Smooth muscle cell (in vitro differentiated cells): Measurements from ENCODE around the gene JADE2. TPM values are rescaled to one million over a fixed set of nuclear protein-coding genes. Genes with fewer than 3 reads are reported as not detected.
A peak's percentile ranks its signal among the peaks of the same experiment; 100 is the strongest.

Source experiments
- DNase-seq: peaks from one replicate; lab custom pipeline; 2025; ENCODE audit not compliant: unreplicated experiment; lab: John Stamatoyannopoulos, UW
- H2AFZ ChIP-seq: fragments of 200-600 bp; sonication (generic); 2 replicates; pipeline ENCODE4 v1.6.0; 2016; ENCODE audit warnings: antibody characterized with exemption, low read depth, mild to moderate bottlenecking
- H3F3A ChIP-seq: fragments of 200-600 bp; sonication (generic); 2 replicates; pipeline ENCODE4 v1.6.0; 2017; ENCODE audit warnings: antibody characterized with exemption, low read depth
- H3K27ac ChIP-seq: fragments of 200-600 bp; sonication (generic); 2 replicates; pipeline ENCODE4 v1.5.1; 2016; ENCODE audit warnings: low read depth, mild to moderate bottlenecking
- H3K27me3 ChIP-seq: fragments of 200-600 bp; sonication (generic); 2 replicates; pipeline ENCODE4 v1.6.1; 2016; ENCODE audit warnings: low read depth, mild to moderate bottlenecking
- H3K36me3 ChIP-seq: fragments of 200-600 bp; sonication (generic); 2 replicates; pipeline ENCODE4 v1.5.1; 2016; ENCODE audit warnings: low read depth
- H3K4me1 ChIP-seq: fragments of 200-600 bp; sonication (generic); 2 replicates; pipeline ENCODE4 v1.5.1; 2016; ENCODE audit warnings: low read depth
- H3K4me2 ChIP-seq: fragments of 200-600 bp; sonication (generic); 2 replicates; pipeline ENCODE4 v1.6.0; 2016; ENCODE audit warnings: mild to moderate bottlenecking
- H3K4me3 ChIP-seq: fragments of 200-600 bp; sonication (generic); 2 replicates; pipeline ENCODE4 v1.5.1; 2016; ENCODE audit warnings: mild to moderate bottlenecking
- H3K79me2 ChIP-seq: fragments of 200-600 bp; sonication (generic); 2 replicates; pipeline ENCODE4 v1.6.0; 2016; ENCODE audit warnings: low read depth, mild to moderate bottlenecking
- H3K9ac ChIP-seq: fragments of 200-600 bp; sonication (generic); 2 replicates; pipeline ENCODE4 v1.6.0; 2016; ENCODE audit warnings: low read depth
- H3K9me3 ChIP-seq: fragments of 200-600 bp; sonication (generic); replicated peaks from 2 replicates; pipeline ENCODE4 v1.5.1; 2016; ENCODE audit warnings: low read depth
- H4K20me1 ChIP-seq: fragments of 200-600 bp; sonication (generic); 2 replicates; pipeline ENCODE4 v1.6.0; 2016; ENCODE audit warnings: low read depth
- WGBS: methylation state at CpG from one replicate; pipeline ENCODE4 v1.1.7; 2016; ENCODE audit warnings: low lambda C conversion rate; 5-methylcytosine and 5-hydroxymethylcytosine counted together
- polyA plus RNA-seq: library from polyadenylated mRNA; unstranded; fragments of >200 nt; fragmentation: Nextera tagmentation; extraction: Ambion mirVana; gene quantifications from 2 replicates; pipeline ENCODE4 v1.2.1, GENCODE V29; 2016
- total RNA-seq: library from RNA; depleted of rRNA; stranded (reverse); fragments of >200 nt; gene quantifications from 2 replicates; pipeline ENCODE4 v1.2.3, GENCODE V29; 2014
- TF ChIP-seq, protein P1 (sequence below): fragments of 200-600 bp; sonication (generic); IDR thresholded peaks from 2 replicates; pipeline ENCODE4 v1.5.1; 2017; ENCODE audit warnings: borderline replicate concordance, mild to moderate bottlenecking, antibody characterized with exemption; ENCODE audit not compliant: insufficient read depth, poor library complexity, severe bottlenecking

JADE2 gene
- total and polyA plus RNA-seq, 2 experiments from 2014 or later, result 4.3 to 18.0 TPM

DNA sequence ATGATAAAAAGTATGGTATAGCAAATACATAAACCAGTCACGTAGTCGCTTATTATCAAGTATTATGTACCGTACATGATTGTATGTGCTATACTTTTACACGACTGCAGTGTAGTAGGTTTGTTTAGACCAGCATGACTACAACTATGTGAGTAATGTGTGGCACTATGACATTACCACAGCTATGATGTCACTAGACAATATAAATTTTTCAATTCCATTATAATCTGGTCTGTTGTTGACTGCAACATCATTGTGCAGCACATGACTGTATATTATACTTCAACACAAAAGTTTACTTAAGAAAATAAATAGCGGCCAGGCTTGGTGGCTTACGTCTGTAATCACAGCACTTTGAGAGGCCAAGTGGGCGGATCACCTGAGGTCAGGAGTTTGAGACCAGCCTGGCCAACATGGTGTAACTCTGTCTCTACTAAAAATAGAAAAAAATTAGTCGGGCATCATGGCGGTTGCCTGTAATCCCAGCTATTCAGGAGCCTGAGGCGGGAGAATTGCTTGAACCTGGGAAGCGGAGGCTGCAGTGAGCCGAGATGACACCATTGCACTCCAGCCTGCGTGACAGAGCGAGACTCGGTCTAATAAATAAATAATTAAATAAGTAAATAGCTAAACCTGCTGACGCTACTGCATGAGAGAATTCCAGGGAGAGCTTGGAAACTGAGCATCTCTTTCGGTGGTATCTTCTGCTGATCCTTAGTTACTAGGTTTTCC, 24.6 kb upstream of the JADE2 start:
- Histone ChIP-seq H3K4me1 (peaks cover 5% of the 10 kb centered on the region), H4K20me1 (no peaks in the 10 kb centered on the region), H2AFZ (no peak overlapping the region), H3K36me3 (no peaks in the 10 kb centered on the region), H3K4me3 (no peak overlapping the region), H3K9me3 (no peaks in the 10 kb centered on the region), H3K9ac (no peak overlapping the region), H3K27me3 (no peaks in the 10 kb centered on the region), H3K79me2 (no peaks in the 10 kb centered on the region), H3F3A (peaks cover 11% of the 10 kb centered on the region), H3K27ac (no peak overlapping the region), H3K4me2 (no peak overlapping the region)
- 90% methylated on average over 17 of the region's 17 CpGs for WGBS
- TF ChIP-seq, protein P1, sequence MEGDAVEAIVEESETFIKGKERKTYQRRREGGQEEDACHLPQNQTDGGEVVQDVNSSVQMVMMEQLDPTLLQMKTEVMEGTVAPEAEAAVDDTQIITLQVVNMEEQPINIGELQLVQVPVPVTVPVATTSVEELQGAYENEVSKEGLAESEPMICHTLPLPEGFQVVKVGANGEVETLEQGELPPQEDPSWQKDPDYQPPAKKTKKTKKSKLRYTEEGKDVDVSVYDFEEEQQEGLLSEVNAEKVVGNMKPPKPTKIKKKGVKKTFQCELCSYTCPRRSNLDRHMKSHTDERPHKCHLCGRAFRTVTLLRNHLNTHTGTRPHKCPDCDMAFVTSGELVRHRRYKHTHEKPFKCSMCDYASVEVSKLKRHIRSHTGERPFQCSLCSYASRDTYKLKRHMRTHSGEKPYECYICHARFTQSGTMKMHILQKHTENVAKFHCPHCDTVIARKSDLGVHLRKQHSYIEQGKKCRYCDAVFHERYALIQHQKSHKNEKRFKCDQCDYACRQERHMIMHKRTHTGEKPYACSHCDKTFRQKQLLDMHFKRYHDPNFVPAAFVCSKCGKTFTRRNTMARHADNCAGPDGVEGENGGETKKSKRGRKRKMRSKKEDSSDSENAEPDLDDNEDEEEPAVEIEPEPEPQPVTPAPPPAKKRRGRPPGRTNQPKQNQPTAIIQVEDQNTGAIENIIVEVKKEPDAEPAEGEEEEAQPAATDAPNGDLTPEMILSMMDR, result no peak
- DNase-seq, result no peak

DNA sequence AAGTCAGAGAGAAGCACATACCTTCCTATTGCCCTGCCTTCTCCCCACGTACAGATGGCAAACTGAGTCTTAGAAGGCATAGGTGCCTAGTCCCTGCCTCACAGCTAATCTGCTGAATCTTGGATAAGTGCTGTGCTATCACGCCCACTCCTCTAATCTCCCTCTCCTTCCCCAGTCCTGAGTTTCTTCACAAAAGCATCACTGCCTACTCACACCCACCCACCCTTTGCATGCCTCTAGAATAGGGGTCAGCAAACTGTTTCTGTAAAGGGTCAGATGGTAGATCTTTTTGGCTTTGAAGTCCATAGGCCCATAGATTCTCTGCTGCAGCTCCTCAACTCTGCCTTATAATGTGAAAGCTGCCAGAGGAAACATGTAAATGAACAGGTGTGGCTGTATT, 23.2 kb upstream of the JADE2 start:
- Histone ChIP-seq H3K27me3 (no peaks in the 10 kb centered on the region), H4K20me1 (no peaks in the 10 kb centered on the region), H3F3A (peaks cover 11% of the 10 kb centered on the region), H2AFZ (no peak overlapping the region), H3K36me3 (no peaks in the 10 kb centered on the region), H3K4me1 (peaks cover 5% of the 10 kb centered on the region), H3K9ac (no peak overlapping the region), H3K27ac (no peak overlapping the region), H3K9me3 (no peaks in the 10 kb centered on the region), H3K79me2 (no peaks in the 10 kb centered on the region), H3K4me3 (no peak overlapping the region), H3K4me2 (no peak overlapping the region)
- no peak for DNase-seq
- WGBS, result 92% methylated on average over 2 of the region's 2 CpGs
- TF ChIP-seq, protein P1, result no peak

DNA sequence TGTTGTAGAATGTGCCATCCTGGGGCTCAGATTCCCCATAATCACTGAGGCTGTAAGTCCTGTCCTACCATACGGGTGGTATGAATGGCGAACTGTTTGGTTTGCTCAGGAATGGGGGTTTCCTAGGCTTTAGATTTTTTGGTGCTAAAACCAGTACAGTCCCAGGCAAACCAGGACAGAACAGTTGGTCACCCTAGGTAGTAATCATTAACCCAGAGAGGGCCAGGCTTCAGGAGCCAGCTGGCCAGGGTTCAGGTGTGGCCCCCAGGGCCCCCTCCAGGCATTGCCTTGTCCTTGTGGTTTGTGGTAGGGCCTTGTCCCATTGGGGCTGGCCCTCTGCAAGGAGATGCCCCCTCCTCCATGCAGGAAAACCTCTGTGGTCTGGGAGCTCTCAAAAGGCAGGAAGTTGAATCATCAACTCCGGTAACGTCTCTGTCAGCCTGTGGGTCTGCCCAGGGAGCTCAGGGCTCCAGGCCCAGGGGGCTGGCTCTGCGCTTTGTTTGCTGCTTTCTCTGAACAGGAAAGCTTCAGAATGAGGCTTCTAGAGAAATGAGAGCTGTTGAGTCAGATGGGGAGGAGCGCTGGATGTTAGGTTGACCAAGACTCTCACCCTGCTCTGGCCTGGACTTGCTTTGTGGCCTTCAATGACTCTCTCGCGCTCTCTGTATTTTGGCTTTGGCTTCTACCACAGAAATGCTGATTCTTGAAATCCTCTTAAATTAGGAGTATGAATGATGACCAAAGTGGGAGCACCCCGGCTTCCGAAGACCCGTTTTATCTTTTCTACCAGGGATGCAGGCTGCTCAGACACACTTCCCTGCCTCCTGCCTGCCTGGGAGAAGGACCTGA, 22.2 kb upstream of the JADE2 start:
- peak overlapping the region; percentile 91 for H3K27ac ChIP-seq
- peak overlapping the region; percentile 17 for H2AFZ ChIP-seq
- H3K9ac ChIP-seq, result peak overlapping the region; percentile 50
- no peak overlapping the region for H3K4me3 ChIP-seq
- H3K9me3 ChIP-seq, result no peaks in the 10 kb centered on the region
- H3F3A ChIP-seq, result peaks cover 11% of the 10 kb centered on the region
- H3K27me3 ChIP-seq, result no peaks in the 10 kb centered on the region
- H3K4me2 ChIP-seq, result peak overlapping the region; percentile 68
- DNase-seq, result peak; percentile 37
- WGBS, result 26% methylated on average over 11 of the region's 11 CpGs
- H3K36me3 ChIP-seq, result no peaks in the 10 kb centered on the region
- H3K79me2 ChIP-seq, result no peaks in the 10 kb centered on the region
- H3K4me1 ChIP-seq, result peaks cover 5% of the 10 kb centered on the region
- TF ChIP-seq, protein P1, result no peak
- H4K20me1 ChIP-seq, result no peaks in the 10 kb centered on the region
